Natural killer cell (primary cell): ENCODE measurements around the gene SERP2. TPM values are rescaled to one million over a fixed set of nuclear protein-coding genes. Genes with fewer than 3 reads are reported as not detected.

Experiments used
- ATAC-seq, 3 donors: fragments of 150-1000 bp in 2 of 3; fragments of 200-7000 bp in 1 of 3; cut with Tn5 transposase; 1 replicate in 1 of 3; 2 replicates in 2 of 3; pipeline ENCODE4 v1.10.0; 2021; ENCODE audit warnings: mild to moderate bottlenecking in 2 of 3, moderate library complexity in 2 of 3
- DNase-seq, 2 donors: peaks; one replicate each; pipeline versions ENCODE4 v3.0.0 to v3.0.0-alpha.2; 2013 to 2021; ENCODE audit warnings: mixed read lengths in 1 of 2
- H3K27ac ChIP-seq: one replicate; pipeline ENCODE4 v1.5.1; 2013; ENCODE audit warnings: mild to moderate bottlenecking, low read length
- H3K27me3 ChIP-seq: one replicate; pipeline ENCODE4 v1.6.1; 2013; ENCODE audit warnings: low read length; ENCODE audit not compliant: control insufficient read depth, insufficient read depth
- H3K36me3 ChIP-seq: one replicate; pipeline ENCODE4 v1.6.1; 2013; ENCODE audit warnings: low read length; ENCODE audit not compliant: control insufficient read depth, insufficient read depth
- H3K4me1 ChIP-seq: one replicate; pipeline ENCODE4 v1.6.1; 2013; ENCODE audit warnings: low read length; ENCODE audit not compliant: control insufficient read depth, insufficient read depth
- H3K4me3 ChIP-seq: one replicate; pipeline ENCODE4 v1.5.1; 2013; ENCODE audit warnings: low read length
- H3K9me3 ChIP-seq: one replicate; pipeline ENCODE4 v1.6.1; 2013; ENCODE audit warnings: low read length; ENCODE audit not compliant: control insufficient read depth, insufficient read depth
- H3K27ac Mint-ChIP-seq, 2 donors: one replicate each; pipeline ENCODE4 v1.8.0; 2022; ENCODE audit warnings: mild to moderate bottlenecking in 2 of 2, mixed read lengths in 2 of 2, moderate library complexity in 1 of 2
- H3K27me3 Mint-ChIP-seq, 2 donors: one replicate each; pipeline ENCODE4 v1.8.0; 2022; ENCODE audit warnings: low read depth in 2 of 2, mixed read lengths in 2 of 2
- H3K36me3 Mint-ChIP-seq: one replicate; pipeline ENCODE4 v1.8.0; 2022; ENCODE audit warnings: mixed read lengths
- H3K4me1 Mint-ChIP-seq, 2 donors: one replicate each; pipeline ENCODE4 v1.8.0; 2022; ENCODE audit warnings: mixed read lengths in 2 of 2
- H3K4me3 Mint-ChIP-seq: one replicate; pipeline ENCODE4 v1.8.0; 2022; ENCODE audit warnings: mild to moderate bottlenecking, moderate library complexity, mixed read lengths
- H3K9me3 Mint-ChIP-seq, 2 donors: one replicate each; pipeline ENCODE4 v1.8.0; 2022; ENCODE audit warnings: mixed read lengths in 2 of 2
- WGBS: methylation state at CpG from one replicate; pipeline ENCODE4 v1.1.7; 2013; ENCODE audit warnings: missing lambda C conversion rate; ENCODE audit not compliant: insufficient coverage; 5-methylcytosine and 5-hydroxymethylcytosine counted together
- intact Hi-C: fragments of 100-400 bp; cut with micrococcal nuclease; formaldehyde crosslinking; loops from one replicate; pipeline ENCODE4 v1.14.2; 2022
- total RNA-seq, 4 donors: library from RNA; stranded (reverse); fragments of 120-200 nt in 1 of 4; gene quantifications; one replicate each; pipeline versions ENCODE4 v1.2.3 to v1.2.4, GENCODE V29; 2013 to 2022
- TF ChIP-seq, protein P1 (sequence below): fragments of 200-600 bp; IDR thresholded peaks from one replicate; pipeline ENCODE4 v1.8.0; 2022; ENCODE audit warnings: antibody characterized with exemption

The SERP2 gene
- total RNA-seq, 3 donors from 2014 or later (not counting 1 experiment from before 2014, with no cell fraction given) = 2.0 to 4.1 (median 3.2) TPM

- no peaks in the 10 kb centered on the region for H3K27me3 ChIP-seq
- no peaks in the 10 kb centered on the region for H3K9me3 ChIP-seq
- ATAC-seq (no peak), DNase-seq (no peak)
- H3K36me3 ChIP-seq = no peaks in the 10 kb centered on the region
- no peak overlapping the region for H3K27ac ChIP-seq
- TF ChIP-seq, protein P1, sequence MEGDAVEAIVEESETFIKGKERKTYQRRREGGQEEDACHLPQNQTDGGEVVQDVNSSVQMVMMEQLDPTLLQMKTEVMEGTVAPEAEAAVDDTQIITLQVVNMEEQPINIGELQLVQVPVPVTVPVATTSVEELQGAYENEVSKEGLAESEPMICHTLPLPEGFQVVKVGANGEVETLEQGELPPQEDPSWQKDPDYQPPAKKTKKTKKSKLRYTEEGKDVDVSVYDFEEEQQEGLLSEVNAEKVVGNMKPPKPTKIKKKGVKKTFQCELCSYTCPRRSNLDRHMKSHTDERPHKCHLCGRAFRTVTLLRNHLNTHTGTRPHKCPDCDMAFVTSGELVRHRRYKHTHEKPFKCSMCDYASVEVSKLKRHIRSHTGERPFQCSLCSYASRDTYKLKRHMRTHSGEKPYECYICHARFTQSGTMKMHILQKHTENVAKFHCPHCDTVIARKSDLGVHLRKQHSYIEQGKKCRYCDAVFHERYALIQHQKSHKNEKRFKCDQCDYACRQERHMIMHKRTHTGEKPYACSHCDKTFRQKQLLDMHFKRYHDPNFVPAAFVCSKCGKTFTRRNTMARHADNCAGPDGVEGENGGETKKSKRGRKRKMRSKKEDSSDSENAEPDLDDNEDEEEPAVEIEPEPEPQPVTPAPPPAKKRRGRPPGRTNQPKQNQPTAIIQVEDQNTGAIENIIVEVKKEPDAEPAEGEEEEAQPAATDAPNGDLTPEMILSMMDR = no peak
- 32% methylated on average over 4 of the region's 4 CpGs for WGBS
- intact Hi-C loops = no loop called here
- Mint-ChIP-seq H3K36me3 (no peaks in the 10 kb centered on the region), H3K4me3 (no peak overlapping the region), H3K9me3 (no peaks in the 10 kb centered on the region), H3K27ac (no peak overlapping the region), H3K27me3 (peaks cover 0 to 3% of the 10 kb centered on the region in 2 donors), H3K4me1 (peaks cover 32 to 34% of the 10 kb centered on the region in 2 donors)
- H3K4me1 ChIP-seq = peaks cover 19% of the 10 kb centered on the region
- H3K4me3 ChIP-seq = no peak overlapping the region
These were observed 65.9 kb downstream of the SERP2 start for GRCh38 chr13:44439452-44440024.

DNA sequence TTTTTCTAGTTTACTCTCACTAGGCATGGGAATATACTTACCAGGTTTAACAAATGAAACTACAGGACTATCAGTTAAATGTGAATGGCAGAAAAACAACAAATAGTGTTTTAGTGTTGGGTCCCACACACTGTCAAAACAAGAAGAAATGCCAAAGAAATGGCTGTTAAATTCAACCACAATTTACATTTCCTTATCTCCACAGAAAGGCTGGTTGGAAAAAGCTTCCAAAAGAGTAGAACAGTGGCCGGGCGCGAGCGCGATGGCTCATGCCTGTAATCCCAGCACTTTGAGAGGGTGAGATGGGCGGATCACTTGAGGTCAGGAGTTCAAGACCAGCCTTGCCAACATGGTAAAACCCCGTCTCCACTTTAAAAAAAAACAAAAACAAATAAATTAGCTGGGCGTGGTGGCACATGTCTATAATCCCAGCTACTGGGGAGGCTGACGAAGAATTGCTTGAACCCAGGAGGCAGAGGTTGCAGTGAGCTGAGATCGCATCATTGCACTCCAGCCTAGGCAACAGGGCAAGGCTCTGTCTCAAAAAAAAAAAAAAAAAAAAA, 66.5 kb downstream of the SERP2 start:
- Mint-ChIP-seq H3K4me1 (peaks cover 27 to 28% of the 10 kb centered on the region in 2 donors), H3K27me3 (peaks cover 0 to 3% of the 10 kb centered on the region in 2 donors), H3K27ac (no peak overlapping the region), H3K36me3 (no peaks in the 10 kb centered on the region), H3K9me3 (no peaks in the 10 kb centered on the region), H3K4me3 (no peak overlapping the region)
- Histone ChIP-seq H3K9me3 (no peaks in the 10 kb centered on the region), H3K4me1 (peaks cover 15% of the 10 kb centered on the region), H3K27me3 (no peaks in the 10 kb centered on the region), H3K27ac (no peak overlapping the region), H3K4me3 (no peak overlapping the region), H3K36me3 (no peaks in the 10 kb centered on the region)
- DNase-seq (no peak), ATAC-seq (no peak)
- intact Hi-C loops = no loop called here
- WGBS = 90% methylated on average over 10 of the region's 10 CpGs
- TF ChIP-seq, protein P1 = no peak

Other genes starting within 250 kb of the SERP2 start
- 10 to 100 TPM; 44.3 to 54.4 (median 44.6) TPM for gene TSC22D1, start 202.5 kb downstream of the SERP2 start, total RNA-seq